Natural killer cell (primary cell): Measurements from ENCODE around the gene TMCC1. TPM values are rescaled to one million over a fixed set of nuclear protein-coding genes. Genes with fewer than 3 reads are reported as not detected.

Experiments
- ATAC-seq, 3 donors: fragments of 150-1000 bp in 2 of 3; fragments of 200-7000 bp in 1 of 3; cut with Tn5 transposase; 1 replicate in 1 of 3; 2 replicates in 2 of 3; pipeline ENCODE4 v1.10.0; 2021; ENCODE audit warnings: mild to moderate bottlenecking in 2 of 3, moderate library complexity in 2 of 3
- DNase-seq, 2 donors: peaks; one replicate each; pipeline versions ENCODE4 v3.0.0 to v3.0.0-alpha.2; 2013 to 2021; ENCODE audit warnings: mixed read lengths in 1 of 2
- H3K27ac ChIP-seq: one replicate; pipeline ENCODE4 v1.5.1; 2013; ENCODE audit warnings: mild to moderate bottlenecking, low read length
- H3K27me3 ChIP-seq: one replicate; pipeline ENCODE4 v1.6.1; 2013; ENCODE audit warnings: low read length; ENCODE audit not compliant: control insufficient read depth, insufficient read depth
- H3K36me3 ChIP-seq: one replicate; pipeline ENCODE4 v1.6.1; 2013; ENCODE audit warnings: low read length; ENCODE audit not compliant: control insufficient read depth, insufficient read depth
- H3K4me1 ChIP-seq: one replicate; pipeline ENCODE4 v1.6.1; 2013; ENCODE audit warnings: low read length; ENCODE audit not compliant: control insufficient read depth, insufficient read depth
- H3K4me3 ChIP-seq: one replicate; pipeline ENCODE4 v1.5.1; 2013; ENCODE audit warnings: low read length
- H3K9me3 ChIP-seq: one replicate; pipeline ENCODE4 v1.6.1; 2013; ENCODE audit warnings: low read length; ENCODE audit not compliant: control insufficient read depth, insufficient read depth
- H3K27ac Mint-ChIP-seq, 2 donors: one replicate each; pipeline ENCODE4 v1.8.0; 2022; ENCODE audit warnings: mild to moderate bottlenecking in 2 of 2, mixed read lengths in 2 of 2, moderate library complexity in 1 of 2
- H3K27me3 Mint-ChIP-seq, 2 donors: one replicate each; pipeline ENCODE4 v1.8.0; 2022; ENCODE audit warnings: low read depth in 2 of 2, mixed read lengths in 2 of 2
- H3K36me3 Mint-ChIP-seq: one replicate; pipeline ENCODE4 v1.8.0; 2022; ENCODE audit warnings: mixed read lengths
- H3K4me1 Mint-ChIP-seq, 2 donors: one replicate each; pipeline ENCODE4 v1.8.0; 2022; ENCODE audit warnings: mixed read lengths in 2 of 2
- H3K4me3 Mint-ChIP-seq: one replicate; pipeline ENCODE4 v1.8.0; 2022; ENCODE audit warnings: mild to moderate bottlenecking, moderate library complexity, mixed read lengths
- H3K9me3 Mint-ChIP-seq, 2 donors: one replicate each; pipeline ENCODE4 v1.8.0; 2022; ENCODE audit warnings: mixed read lengths in 2 of 2
- WGBS: methylation state at CpG from one replicate; pipeline ENCODE4 v1.1.7; 2013; ENCODE audit warnings: missing lambda C conversion rate; ENCODE audit not compliant: insufficient coverage; 5-methylcytosine and 5-hydroxymethylcytosine counted together
- intact Hi-C: fragments of 100-400 bp; cut with micrococcal nuclease; formaldehyde crosslinking; loops from one replicate; pipeline ENCODE4 v1.14.2; 2022
- total RNA-seq, 4 donors: library from RNA; stranded (reverse); fragments of 120-200 nt in 1 of 4; gene quantifications; one replicate each; pipeline versions ENCODE4 v1.2.3 to v1.2.4, GENCODE V29; 2013 to 2022
- TF ChIP-seq, protein P1 (sequence below): fragments of 200-600 bp; IDR thresholded peaks from one replicate; pipeline ENCODE4 v1.8.0; 2022; ENCODE audit warnings: antibody characterized with exemption

Gene TMCC1
- total RNA-seq, 3 donors from 2014 or later (not counting 1 experiment from before 2014, with no cell fraction given), result 26.4 to 36.7 (median 31.7) TPM

DNA sequence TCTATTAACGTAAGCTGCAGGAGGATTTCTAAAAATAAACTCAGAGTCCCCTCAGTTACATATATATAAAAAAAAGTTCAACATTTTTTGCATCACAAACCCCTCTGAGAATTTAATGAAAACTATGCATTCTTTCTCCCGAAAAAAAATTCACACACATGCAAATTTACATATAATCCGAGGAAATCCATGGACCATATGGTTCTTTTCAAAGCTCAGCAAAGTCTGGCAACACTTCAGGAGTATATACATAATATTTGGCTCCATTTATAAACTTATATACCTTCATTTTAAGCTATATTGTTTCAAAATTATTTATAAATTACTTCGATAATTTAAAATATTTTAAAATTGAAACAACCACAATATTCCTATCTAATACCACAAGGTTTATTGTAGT lies 146.4 kb downstream of the TMCC1 start:
- H3K27me3 Mint-ChIP-seq, result no peaks in the 10 kb centered on the region
- Histone ChIP-seq H3K4me1 (no peaks in the 10 kb centered on the region), H3K36me3 (no peaks in the 10 kb centered on the region), H3K27me3 (no peaks in the 10 kb centered on the region), H3K4me3 (no peak overlapping the region), H3K9me3 (no peaks in the 10 kb centered on the region), H3K27ac (no peak overlapping the region)
- peaks cover 14 to 15% of the 10 kb centered on the region in 2 donors for H3K4me1 Mint-ChIP-seq
- no peak overlapping the region for H3K4me3 Mint-ChIP-seq
- intact Hi-C loops, result no loop called here
- TF ChIP-seq, protein P1, sequence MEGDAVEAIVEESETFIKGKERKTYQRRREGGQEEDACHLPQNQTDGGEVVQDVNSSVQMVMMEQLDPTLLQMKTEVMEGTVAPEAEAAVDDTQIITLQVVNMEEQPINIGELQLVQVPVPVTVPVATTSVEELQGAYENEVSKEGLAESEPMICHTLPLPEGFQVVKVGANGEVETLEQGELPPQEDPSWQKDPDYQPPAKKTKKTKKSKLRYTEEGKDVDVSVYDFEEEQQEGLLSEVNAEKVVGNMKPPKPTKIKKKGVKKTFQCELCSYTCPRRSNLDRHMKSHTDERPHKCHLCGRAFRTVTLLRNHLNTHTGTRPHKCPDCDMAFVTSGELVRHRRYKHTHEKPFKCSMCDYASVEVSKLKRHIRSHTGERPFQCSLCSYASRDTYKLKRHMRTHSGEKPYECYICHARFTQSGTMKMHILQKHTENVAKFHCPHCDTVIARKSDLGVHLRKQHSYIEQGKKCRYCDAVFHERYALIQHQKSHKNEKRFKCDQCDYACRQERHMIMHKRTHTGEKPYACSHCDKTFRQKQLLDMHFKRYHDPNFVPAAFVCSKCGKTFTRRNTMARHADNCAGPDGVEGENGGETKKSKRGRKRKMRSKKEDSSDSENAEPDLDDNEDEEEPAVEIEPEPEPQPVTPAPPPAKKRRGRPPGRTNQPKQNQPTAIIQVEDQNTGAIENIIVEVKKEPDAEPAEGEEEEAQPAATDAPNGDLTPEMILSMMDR, result no peak
- H3K27ac Mint-ChIP-seq, result no peak overlapping the region
- DNase-seq (no peak), ATAC-seq (no peak)
- no peaks in the 10 kb centered on the region for H3K9me3 Mint-ChIP-seq
- H3K36me3 Mint-ChIP-seq, result no peaks in the 10 kb centered on the region
- WGBS, result 93% methylated on average over 3 of the region's 4 CpGs

GRCh38 chr3:129746629-129747028 lies 146.9 kb downstream of the TMCC1 start:
- H3K27me3 Mint-ChIP-seq, result no peaks in the 10 kb centered on the region
- no peak overlapping the region for H3K27ac ChIP-seq
- TF ChIP-seq, protein P1, result no peak
- intact Hi-C loops, result no loop called here
- no peaks in the 10 kb centered on the region for H3K36me3 ChIP-seq
- DNase-seq (no peak), ATAC-seq (no peak)
- no peak overlapping the region for H3K4me3 ChIP-seq
- no peak overlapping the region for H3K27ac Mint-ChIP-seq
- H3K9me3 ChIP-seq, result no peaks in the 10 kb centered on the region
- no peaks in the 10 kb centered on the region for H3K27me3 ChIP-seq
- H3K4me1 Mint-ChIP-seq, result peaks cover 19 to 20% of the 10 kb centered on the region in 2 donors
- H3K4me1 ChIP-seq, result no peaks in the 10 kb centered on the region
- no peaks in the 10 kb centered on the region for H3K36me3 Mint-ChIP-seq
- H3K9me3 Mint-ChIP-seq, result no peaks in the 10 kb centered on the region
- H3K4me3 Mint-ChIP-seq, result no peak overlapping the region

DNA sequence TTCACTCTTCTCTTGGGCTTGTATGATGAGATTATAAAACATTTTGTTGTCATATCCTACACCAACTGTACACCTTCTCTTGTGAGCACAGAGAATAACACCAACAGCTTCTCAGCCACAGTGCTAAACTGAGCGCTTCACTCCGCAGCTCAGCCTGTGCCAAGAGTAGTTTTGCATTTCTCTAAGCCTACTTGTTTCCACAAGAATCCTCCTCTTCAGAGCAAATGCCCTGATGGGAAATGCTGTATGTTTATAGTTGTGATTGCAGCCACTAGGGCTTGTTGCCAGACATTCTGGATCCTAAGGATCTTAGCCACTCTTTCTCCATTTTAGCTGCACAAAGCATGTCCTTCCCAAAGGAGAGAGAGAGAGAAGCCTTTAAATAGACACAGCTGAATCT lies 148.3 kb downstream of the TMCC1 start:
- ATAC-seq, result no peak
- Histone ChIP-seq H3K36me3 (no peaks in the 10 kb centered on the region), H3K27ac (no peak overlapping the region), H3K9me3 (no peaks in the 10 kb centered on the region), H3K4me3 (no peak overlapping the region), H3K27me3 (no peaks in the 10 kb centered on the region), H3K4me1 (no peaks in the 10 kb centered on the region)
- Mint-ChIP-seq H3K9me3 (no peaks in the 10 kb centered on the region), H3K27me3 (no peaks in the 10 kb centered on the region), H3K4me1 (peaks cover 21 to 22% of the 10 kb centered on the region in 2 donors), H3K36me3 (no peaks in the 10 kb centered on the region), H3K4me3 (no peak overlapping the region), H3K27ac (no peak overlapping the region)
- TF ChIP-seq, protein P1, result no peak
- intact Hi-C loops, result no loop called here
- WGBS, result 100% methylated on average over 2 of the region's 2 CpGs
- DNase-seq, result no peak

- Mint-ChIP-seq H3K36me3 (no peaks in the 10 kb centered on the region), H3K27me3 (no peaks in the 10 kb centered on the region), H3K4me1 (peaks cover 11 to 16% of the 10 kb centered on the region in 2 donors), H3K4me3 (no peak overlapping the region), H3K9me3 (no peaks in the 10 kb centered on the region), H3K27ac (no peak overlapping the region)
- 90% methylated on average over 2 of the region's 2 CpGs for WGBS
- no peaks in the 10 kb centered on the region for H3K36me3 ChIP-seq
- H3K27ac ChIP-seq, result no peak overlapping the region
- no peaks in the 10 kb centered on the region for H3K9me3 ChIP-seq
- no peaks in the 10 kb centered on the region for H3K4me1 ChIP-seq
- intact Hi-C loops, result no loop called here
- H3K4me3 ChIP-seq, result no peak overlapping the region
- DNase-seq (no peak), ATAC-seq (no peak)
- TF ChIP-seq, protein P1, result no peak
- H3K27me3 ChIP-seq, result no peaks in the 10 kb centered on the region
These were observed 151.7 kb downstream of the TMCC1 start for GRCh38 chr3:129741794-129742193.
